ENCODE results near the gene GNPAT. TPM values are rescaled to one million over a fixed set of nuclear protein-coding genes. Genes with fewer than 3 reads are reported as not detected.

Gene GNPAT
- total RNA-seq, 1 experiment from 2014 or later: 40.5 TPM

- H3K36me3 ChIP-seq (ENCODE audit: low read depth, low read length): no peaks in the 10 kb centered on the region
- H4K20me1 ChIP-seq (ENCODE audit: low read length): no peaks in the 10 kb centered on the region
- H3K27me3 ChIP-seq (ENCODE audit: low read length): peaks cover 71% of the 10 kb centered on the region
- H3K9me3 ChIP-seq (ENCODE audit: low read length): no peaks in the 10 kb centered on the region
- no peak for ATAC-seq
- no peaks in the 10 kb centered on the region for H3K4me1 ChIP-seq (ENCODE audit: insufficient read depth, low read length)
- H3K27ac ChIP-seq (ENCODE audit: low read length): no peak overlapping the region
- ChIA-PET POLR2A (ENCODE audit: unreplicated experiment) (no interaction called here), CTCF (no interaction called here)
- no peaks in the 10 kb centered on the region for H3F3A ChIP-seq (ENCODE audit: low read length, unreplicated experiment)
- no peak overlapping the region for H3K9ac ChIP-seq (ENCODE audit: low read length)
- no peaks in the 10 kb centered on the region for H3K9me2 ChIP-seq (replicated peaks; ENCODE audit: low read length)
- no peak for DNase-seq
- H3K79me2 ChIP-seq (ENCODE audit: low read length): no peaks in the 10 kb centered on the region
- intact Hi-C loops (cut with micrococcal nuclease): no loop called here
- no peak for TF ChIP-seq EZH2phosphoT487 (IDR thresholded peaks at IDR 0.05; ENCODE audit: borderline replicate concordance, low read length)
- TF ChIP-seq CTCF (conservative IDR thresholded peaks at IDR 0.05; ENCODE audit: low read depth, low read length): no peak
- TF ChIP-seq EZH2 (IDR thresholded peaks at IDR 0.05; ENCODE audit: low read length, unreplicated experiment): no peak
- no peak overlapping the region for H2AFZ ChIP-seq (ENCODE audit: low read length)
- BruUV-seq (replicated peaks): no TSS peak
- no peak overlapping the region for H3K4me2 ChIP-seq (ENCODE audit: low read length)
- H3K4me3 ChIP-seq (ENCODE audit: low read length): no peak overlapping the region
These were observed 37.6 kb upstream of the GNPAT start for GRCh38 chr1:231203259-231204057.

GRCh38 chr1:231206856-231207255 lies 34.2 kb upstream of the GNPAT start:
- Histone ChIP-seq H2AFZ (ENCODE audit: low read length) (no peak overlapping the region), H3K9me2 (replicated peaks; ENCODE audit: low read length) (no peaks in the 10 kb centered on the region), H3K27ac (ENCODE audit: low read length) (no peak overlapping the region), H3K36me3 (ENCODE audit: low read depth, low read length) (no peaks in the 10 kb centered on the region), H3K79me2 (ENCODE audit: low read length) (no peaks in the 10 kb centered on the region), H3K4me1 (ENCODE audit: insufficient read depth, low read length) (0 out of 2 replicates have a peak, but pooled peaks cover 5% of the 10 kb centered on the region), H3K4me2 (ENCODE audit: low read length) (no peak overlapping the region), H3F3A (ENCODE audit: low read length, unreplicated experiment) (no peaks in the 10 kb centered on the region), H4K20me1 (ENCODE audit: low read length) (no peaks in the 10 kb centered on the region), H3K9ac (ENCODE audit: low read length) (no peak overlapping the region), H3K4me3 (ENCODE audit: low read length) (no peak overlapping the region), H3K9me3 (ENCODE audit: low read length) (no peaks in the 10 kb centered on the region), H3K27me3 (ENCODE audit: low read length) (peaks cover 41% of the 10 kb centered on the region)
- ATAC-seq (no peak), DNase-seq (no peak)
- POLR2A ChIA-PET (ENCODE audit: unreplicated experiment): no interaction called here
- BruUV-seq (replicated peaks): no TSS peak
- CTCF ChIA-PET: interaction anchor here (0.6 kb wide), 2 partner anchors 192 to 306 kb away, joined by 5 read pairs; no protein-coding TSS in a partner anchor
- intact Hi-C loops (cut with micrococcal nuclease): no loop called here
- TF ChIP-seq CTCF (conservative IDR thresholded peaks at IDR 0.05; ENCODE audit: low read depth, low read length) (0 out of 2 replicates have a peak, but pooled peaks have one; percentile 10), EZH2phosphoT487 (IDR thresholded peaks at IDR 0.05; ENCODE audit: borderline replicate concordance, low read length) (no peak), EZH2 (IDR thresholded peaks at IDR 0.05; ENCODE audit: low read length, unreplicated experiment) (no peak)

GRCh38 chr1:231207437-231207836 lies 33.6 kb upstream of the GNPAT start:
- Histone ChIP-seq H3K36me3 (ENCODE audit: low read depth, low read length) (no peaks in the 10 kb centered on the region), H3K27me3 (ENCODE audit: low read length) (peaks cover 35% of the 10 kb centered on the region), H3K4me1 (ENCODE audit: insufficient read depth, low read length) (0 out of 2 replicates have a peak, but pooled peaks cover 6% of the 10 kb centered on the region), H2AFZ (ENCODE audit: low read length) (no peak overlapping the region), H3F3A (ENCODE audit: low read length, unreplicated experiment) (no peaks in the 10 kb centered on the region), H3K4me2 (ENCODE audit: low read length) (no peak overlapping the region), H4K20me1 (ENCODE audit: low read length) (no peaks in the 10 kb centered on the region), H3K4me3 (ENCODE audit: low read length) (no peak overlapping the region), H3K27ac (ENCODE audit: low read length) (no peak overlapping the region), H3K9ac (ENCODE audit: low read length) (no peak overlapping the region), H3K9me2 (replicated peaks; ENCODE audit: low read length) (no peaks in the 10 kb centered on the region), H3K79me2 (ENCODE audit: low read length) (no peaks in the 10 kb centered on the region), H3K9me3 (ENCODE audit: low read length) (no peaks in the 10 kb centered on the region)
- no peak for TF ChIP-seq EZH2phosphoT487 (IDR thresholded peaks at IDR 0.05; ENCODE audit: borderline replicate concordance, low read length)
- no peak for TF ChIP-seq CTCF (conservative IDR thresholded peaks at IDR 0.05; ENCODE audit: low read depth, low read length)
- TF ChIP-seq EZH2 (IDR thresholded peaks at IDR 0.05; ENCODE audit: low read length, unreplicated experiment): no peak
- no TSS peak for BruUV-seq (replicated peaks)
- ChIA-PET POLR2A (ENCODE audit: unreplicated experiment) (no interaction called here), CTCF (interaction anchor here (0.6 kb wide), 1 partner anchor 192 kb away, joined by 5 read pairs; no protein-coding TSS in a partner anchor)
- DNase-seq: no peak
- intact Hi-C loops (cut with micrococcal nuclease): no loop called here
- ATAC-seq: no peak
